Measurements from ENCODE around the gene DNAJB14. TPM values are rescaled to one million over a fixed set of nuclear protein-coding genes. Genes with fewer than 3 reads are reported as not detected.

DNAJB14 gene
- total RNA-seq, 6 donors from 2014 or later: 37.7 to 57.4 (median 47.3) TPM

DNA sequence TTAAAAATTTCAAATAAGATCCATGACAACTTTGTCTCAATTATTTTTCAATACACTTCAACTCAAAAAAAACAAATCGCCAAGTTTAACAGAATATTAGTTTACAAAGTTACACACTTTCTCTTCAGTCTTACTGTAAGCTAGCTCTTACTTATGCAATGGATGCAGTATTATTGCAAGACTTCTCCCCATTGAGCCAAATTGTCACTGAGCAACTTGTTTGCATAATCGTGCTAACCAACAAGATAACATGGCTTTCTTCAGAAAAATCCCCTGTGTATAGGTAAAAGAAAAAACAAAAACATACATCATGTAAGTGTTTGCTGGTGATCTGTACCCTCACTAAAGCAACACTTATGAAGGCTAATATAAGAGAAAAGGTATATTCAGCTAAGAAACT, 18.9 kb downstream of the DNAJB14 start:
- Histone ChIP-seq H3K27me3 (no peaks in the 10 kb centered on the region), H3K36me3 (peaks cover 0 to 46% (median 7%) of the 10 kb centered on the region in 4 donors), H3K4me1 (peaks cover 0 to 8% (median 0%) of the 10 kb centered on the region in 4 donors), H3K4me3 (no peak overlapping the region), H3K9me3 (no peaks in the 10 kb centered on the region), H3K27ac (no peak overlapping the region)
- no peak for DNase-seq
- WGBS, 2 donors: 74 to 83% methylated on average over 2 of the region's 2 CpGs
- ATAC-seq (ENCODE audit: low FRiP score in 2 of 2): no peak
- TF ChIP-seq POLR2AphosphoS5 (IDR thresholded peaks at IDR 0.05) (no peak), POLR2A (IDR thresholded peaks at IDR 0.05) (no peak), EP300 (IDR thresholded peaks at IDR 0.05) (no peak)
- TF ChIP-seq, protein P1, sequence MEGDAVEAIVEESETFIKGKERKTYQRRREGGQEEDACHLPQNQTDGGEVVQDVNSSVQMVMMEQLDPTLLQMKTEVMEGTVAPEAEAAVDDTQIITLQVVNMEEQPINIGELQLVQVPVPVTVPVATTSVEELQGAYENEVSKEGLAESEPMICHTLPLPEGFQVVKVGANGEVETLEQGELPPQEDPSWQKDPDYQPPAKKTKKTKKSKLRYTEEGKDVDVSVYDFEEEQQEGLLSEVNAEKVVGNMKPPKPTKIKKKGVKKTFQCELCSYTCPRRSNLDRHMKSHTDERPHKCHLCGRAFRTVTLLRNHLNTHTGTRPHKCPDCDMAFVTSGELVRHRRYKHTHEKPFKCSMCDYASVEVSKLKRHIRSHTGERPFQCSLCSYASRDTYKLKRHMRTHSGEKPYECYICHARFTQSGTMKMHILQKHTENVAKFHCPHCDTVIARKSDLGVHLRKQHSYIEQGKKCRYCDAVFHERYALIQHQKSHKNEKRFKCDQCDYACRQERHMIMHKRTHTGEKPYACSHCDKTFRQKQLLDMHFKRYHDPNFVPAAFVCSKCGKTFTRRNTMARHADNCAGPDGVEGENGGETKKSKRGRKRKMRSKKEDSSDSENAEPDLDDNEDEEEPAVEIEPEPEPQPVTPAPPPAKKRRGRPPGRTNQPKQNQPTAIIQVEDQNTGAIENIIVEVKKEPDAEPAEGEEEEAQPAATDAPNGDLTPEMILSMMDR (IDR thresholded peaks at IDR 0.05): no peak

DNA sequence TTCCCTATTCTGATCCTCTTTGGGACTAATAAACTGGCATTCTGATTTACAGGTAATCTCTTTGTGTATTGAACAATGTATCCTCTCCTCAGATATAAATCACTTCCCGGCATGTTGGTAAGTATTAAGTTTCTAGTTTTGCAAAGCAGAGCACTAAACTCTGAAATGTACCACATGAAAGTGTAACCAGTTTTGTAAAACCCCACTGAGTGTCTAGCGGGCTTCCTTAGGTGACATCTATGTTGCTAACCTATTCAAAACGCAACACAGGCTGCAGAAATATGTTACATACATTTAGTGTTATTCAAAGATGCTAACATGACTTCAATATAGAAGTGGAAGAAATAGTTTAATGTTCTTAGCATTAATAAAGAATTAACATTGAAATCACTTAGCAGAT, 25.2 kb downstream of the DNAJB14 start:
- WGBS, 2 donors: 92 to 97% methylated on average over 3 of the region's 3 CpGs
- ATAC-seq (ENCODE audit: low FRiP score in 2 of 2) (no peak), DNase-seq (no peak)
- Histone ChIP-seq H3K36me3 (peaks cover 0 to 71% (median 8%) of the 10 kb centered on the region in 4 donors), H3K9me3 (no peaks in the 10 kb centered on the region), H3K27ac (no peak overlapping the region), H3K4me3 (no peak overlapping the region), H3K4me1 (no peaks in the 10 kb centered on the region), H3K27me3 (no peaks in the 10 kb centered on the region)
- no peak for TF ChIP-seq POLR2A (IDR thresholded peaks at IDR 0.05)
- TF ChIP-seq, protein P1 (IDR thresholded peaks at IDR 0.05): no peak
- TF ChIP-seq EP300 (IDR thresholded peaks at IDR 0.05): no peak

DNA sequence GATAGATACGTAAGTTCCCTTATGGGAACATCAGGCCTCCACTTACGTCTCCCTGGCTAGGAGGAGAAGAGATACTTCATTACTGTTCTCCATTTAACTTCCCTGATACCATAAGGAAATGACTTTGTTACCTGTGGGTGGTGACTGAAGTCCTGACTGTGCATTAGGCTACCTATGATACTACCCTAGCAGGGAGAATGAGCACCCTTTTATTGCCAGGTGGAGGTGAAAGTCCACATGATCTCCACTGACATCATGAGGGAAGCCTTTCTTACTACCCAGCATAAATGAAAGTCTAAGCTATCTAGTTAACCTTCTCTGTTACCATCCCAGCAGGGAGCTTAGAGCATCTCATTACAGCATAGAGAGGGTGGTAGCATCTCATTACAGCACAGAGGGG, 27.8 kb downstream of the DNAJB14 start:
- no peak overlapping the region for H3K27ac ChIP-seq
- peaks cover 0 to 64% (median 8%) of the 10 kb centered on the region in 4 donors for H3K36me3 ChIP-seq
- no peaks in the 10 kb centered on the region for H3K9me3 ChIP-seq
- no peaks in the 10 kb centered on the region for H3K27me3 ChIP-seq
- DNase-seq (no peak), ATAC-seq (ENCODE audit: low FRiP score in 2 of 2) (no peak)
- H3K4me1 ChIP-seq: no peaks in the 10 kb centered on the region
- H3K4me3 ChIP-seq: no peak overlapping the region
- 96 to 100% methylated on average over 2 of the region's 2 CpGs for WGBS, 2 donors
- TF ChIP-seq POLR2AphosphoS5 (IDR thresholded peaks at IDR 0.05): no peak
- TF ChIP-seq, protein P1 (IDR thresholded peaks at IDR 0.05): no peak
- TF ChIP-seq EP300 (IDR thresholded peaks at IDR 0.05): no peak
- TF ChIP-seq POLR2A (IDR thresholded peaks at IDR 0.05): no peak

DNA sequence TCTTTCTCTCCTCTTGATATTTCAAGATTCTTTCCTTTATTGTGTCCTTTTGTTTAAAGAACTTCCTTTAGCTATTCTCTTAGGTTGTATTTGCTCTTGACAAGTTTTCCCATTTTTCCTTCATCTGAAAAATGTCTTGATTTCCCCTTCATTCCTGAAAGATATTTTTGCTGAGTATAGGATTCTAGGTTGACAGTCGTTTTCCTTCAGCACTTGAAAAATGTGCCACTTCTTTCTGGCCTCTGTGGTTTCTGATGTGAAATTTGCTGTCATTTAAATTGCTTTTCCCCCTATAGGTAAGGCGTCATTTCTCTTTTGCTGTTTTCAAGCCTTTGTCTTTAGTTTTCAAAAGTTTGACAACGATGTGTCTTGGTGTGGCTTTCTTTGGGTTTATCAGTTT, 28.8 kb downstream of the DNAJB14 start:
- ATAC-seq (ENCODE audit: low FRiP score in 2 of 2): no peak
- H3K27ac ChIP-seq: no peak overlapping the region
- no peaks in the 10 kb centered on the region for H3K9me3 ChIP-seq
- peaks cover 0 to 56% (median 8%) of the 10 kb centered on the region in 4 donors for H3K36me3 ChIP-seq
- H3K27me3 ChIP-seq: no peaks in the 10 kb centered on the region
- WGBS, 2 donors: 94 to 95% methylated on average over 3 of the region's 3 CpGs
- H3K4me1 ChIP-seq: no peaks in the 10 kb centered on the region
- DNase-seq: no peak
- TF ChIP-seq POLR2AphosphoS5 (IDR thresholded peaks at IDR 0.05) (no peak), POLR2A (IDR thresholded peaks at IDR 0.05) (no peak), EP300 (IDR thresholded peaks at IDR 0.05) (no peak)
- TF ChIP-seq, protein P1 (IDR thresholded peaks at IDR 0.05): no peak
- no peak overlapping the region for H3K4me3 ChIP-seq

DNA sequence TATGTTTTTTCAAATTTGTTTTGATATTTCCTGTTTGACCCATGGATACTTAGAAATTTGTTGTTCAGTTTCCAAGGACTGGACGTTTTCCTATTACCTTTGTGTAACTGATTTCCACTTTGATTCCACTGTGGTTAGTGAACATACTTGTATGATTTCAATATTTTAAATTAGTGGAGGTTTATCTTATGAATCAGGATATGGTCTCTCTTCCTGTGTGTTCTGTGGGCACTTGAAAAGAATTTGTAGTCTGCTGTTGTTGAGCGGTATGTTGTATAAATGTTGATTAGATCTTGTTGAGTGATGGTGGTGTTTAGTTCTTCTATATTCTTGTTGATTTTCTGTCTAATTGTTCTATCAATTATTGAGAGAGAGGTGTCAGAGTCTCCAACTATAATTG, 31.0 kb downstream of the DNAJB14 start:
- Histone ChIP-seq H3K9me3 (no peaks in the 10 kb centered on the region), H3K27me3 (no peaks in the 10 kb centered on the region), H3K4me1 (no peaks in the 10 kb centered on the region), H3K27ac (no peak overlapping the region), H3K36me3 (peaks cover 0 to 43% (median 8%) of the 10 kb centered on the region in 4 donors), H3K4me3 (no peak overlapping the region)
- ATAC-seq (ENCODE audit: low FRiP score in 2 of 2): no peak
- TF ChIP-seq POLR2AphosphoS5 (IDR thresholded peaks at IDR 0.05): no peak
- DNase-seq: no peak
- 82 to 84% methylated on average over 2 of the region's 2 CpGs for WGBS, 2 donors

Data from upper lobe of left lung (tissue), 6 donors.